HL-60 (cell line): Measurements from ENCODE around the gene SNX25.

Experiments used
- CTCF ChIP-seq: IDR thresholded peaks from one replicate; pipeline ENCODE4 v1.5.1; 2011; ENCODE audit warnings: low read length, control low read depth, inconsistent platforms; ENCODE audit not compliant: insufficient read depth
- POLR2AphosphoS5 ChIP-seq: IDR thresholded peaks from 2 replicates; pipeline ENCODE4 v1.6.1; 2012; ENCODE audit warnings: low read depth

GRCh38 chr4:185404031-185404430 is 194.6 kb downstream of the SNX25 start:
- TF ChIP-seq CTCF (no peak), POLR2AphosphoS5 (no peak)
